ENCODE data around the gene ZC3H14. TPM values are rescaled to one million over a fixed set of nuclear protein-coding genes. Genes with fewer than 3 reads are reported as not detected.

The ZC3H14 gene
- total RNA-seq, 1 donor from 2014 or later = 59.6 TPM

DNA sequence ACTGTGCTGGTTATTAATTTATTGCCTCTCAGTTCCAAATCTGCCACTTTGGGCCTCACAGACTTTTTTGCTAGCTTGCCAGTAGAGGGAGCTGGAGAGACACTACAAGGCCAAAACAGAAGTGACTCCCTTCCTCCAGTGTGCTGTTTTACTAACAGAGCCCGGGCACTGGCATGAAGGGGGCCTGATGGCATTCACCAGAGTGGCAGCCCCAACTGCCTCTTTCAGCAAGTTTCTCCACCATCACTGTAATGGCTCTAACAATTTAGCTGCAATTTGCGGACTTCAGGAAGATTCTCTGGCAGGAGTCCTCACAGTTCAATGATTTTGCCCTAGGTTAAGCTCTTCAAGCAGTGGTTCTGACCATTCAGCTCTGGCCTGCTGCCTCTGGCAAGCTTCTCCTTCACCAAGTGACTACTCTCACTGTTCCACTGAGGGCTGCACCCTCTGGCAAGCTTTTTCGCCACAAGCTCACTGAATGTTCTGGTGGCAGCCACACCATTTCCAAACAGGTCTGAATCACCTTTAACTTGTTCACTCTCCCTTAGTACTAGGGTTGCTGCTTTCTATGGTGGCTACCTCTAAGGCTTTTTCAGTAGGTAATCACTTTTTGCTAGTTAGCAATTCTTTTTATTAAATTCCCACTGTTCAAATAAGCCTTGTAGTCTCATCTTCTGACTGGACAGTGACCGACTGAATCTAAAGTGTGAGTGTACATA, 104.9 kb downstream of the ZC3H14 start:
- TF ChIP-seq, protein P1, sequence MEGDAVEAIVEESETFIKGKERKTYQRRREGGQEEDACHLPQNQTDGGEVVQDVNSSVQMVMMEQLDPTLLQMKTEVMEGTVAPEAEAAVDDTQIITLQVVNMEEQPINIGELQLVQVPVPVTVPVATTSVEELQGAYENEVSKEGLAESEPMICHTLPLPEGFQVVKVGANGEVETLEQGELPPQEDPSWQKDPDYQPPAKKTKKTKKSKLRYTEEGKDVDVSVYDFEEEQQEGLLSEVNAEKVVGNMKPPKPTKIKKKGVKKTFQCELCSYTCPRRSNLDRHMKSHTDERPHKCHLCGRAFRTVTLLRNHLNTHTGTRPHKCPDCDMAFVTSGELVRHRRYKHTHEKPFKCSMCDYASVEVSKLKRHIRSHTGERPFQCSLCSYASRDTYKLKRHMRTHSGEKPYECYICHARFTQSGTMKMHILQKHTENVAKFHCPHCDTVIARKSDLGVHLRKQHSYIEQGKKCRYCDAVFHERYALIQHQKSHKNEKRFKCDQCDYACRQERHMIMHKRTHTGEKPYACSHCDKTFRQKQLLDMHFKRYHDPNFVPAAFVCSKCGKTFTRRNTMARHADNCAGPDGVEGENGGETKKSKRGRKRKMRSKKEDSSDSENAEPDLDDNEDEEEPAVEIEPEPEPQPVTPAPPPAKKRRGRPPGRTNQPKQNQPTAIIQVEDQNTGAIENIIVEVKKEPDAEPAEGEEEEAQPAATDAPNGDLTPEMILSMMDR (IDR thresholded peaks at IDR 0.05; ENCODE audit: partially characterized antibody, unreplicated experiment) = peak; percentile 80
- DNase-seq = peak; percentile 32
- H3K27ac Mint-ChIP-seq (ENCODE audit: unreplicated experiment) = peak overlapping the region; percentile 34
- peak overlapping the region; percentile 17 for H3K4me3 Mint-ChIP-seq (ENCODE audit: unreplicated experiment)
- peaks cover 6% of the 10 kb centered on the region for H3K4me1 Mint-ChIP-seq (ENCODE audit: low read depth, unreplicated experiment)
- peaks cover 18% of the 10 kb centered on the region for H3K36me3 Mint-ChIP-seq (ENCODE audit: unreplicated experiment)
- H3K27me3 Mint-ChIP-seq (ENCODE audit: unreplicated experiment) = peaks cover 2% of the 10 kb centered on the region
- no peaks in the 10 kb centered on the region for H3K9me3 Mint-ChIP-seq (ENCODE audit: unreplicated experiment)

GRCh38 chr14:88668448-88669116, 105.7 kb downstream of the ZC3H14 start:
- TF ChIP-seq, protein P1 (IDR thresholded peaks at IDR 0.05; ENCODE audit: partially characterized antibody, unreplicated experiment) = no peak
- Mint-ChIP-seq H3K27me3 (ENCODE audit: unreplicated experiment) (peaks cover 2% of the 10 kb centered on the region), H3K9me3 (ENCODE audit: unreplicated experiment) (no peaks in the 10 kb centered on the region), H3K27ac (ENCODE audit: unreplicated experiment) (no peak overlapping the region), H3K4me1 (ENCODE audit: low read depth, unreplicated experiment) (peaks cover 6% of the 10 kb centered on the region), H3K36me3 (ENCODE audit: unreplicated experiment) (peaks cover 18% of the 10 kb centered on the region), H3K4me3 (ENCODE audit: unreplicated experiment) (peak overlapping the region; percentile 17)
- DNase-seq = no peak

DNA sequence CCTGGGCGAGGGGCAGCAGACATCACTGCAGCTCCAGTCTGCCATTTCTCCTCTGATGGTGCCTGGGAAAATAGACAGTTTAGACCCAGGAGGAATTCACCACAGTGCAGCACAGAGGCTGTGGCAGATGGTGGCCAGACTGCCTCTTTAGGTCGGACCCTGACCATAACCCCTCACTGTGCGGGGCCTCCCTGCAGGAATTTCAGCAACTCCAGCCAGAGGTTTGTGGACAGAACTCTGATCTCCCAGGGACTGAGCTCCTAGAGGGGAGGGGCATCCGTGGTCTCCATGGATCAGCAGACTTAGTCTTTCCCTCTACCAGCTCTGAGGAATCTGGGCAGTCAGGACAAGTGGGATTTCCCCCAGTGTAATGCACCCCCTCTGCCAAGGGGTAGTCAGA, 106.5 kb downstream of the ZC3H14 start:
- H3K9me3 Mint-ChIP-seq (ENCODE audit: unreplicated experiment) = no peaks in the 10 kb centered on the region
- peaks cover 21% of the 10 kb centered on the region for H3K36me3 Mint-ChIP-seq (ENCODE audit: unreplicated experiment)
- peak; percentile 40 for DNase-seq
- TF ChIP-seq, protein P1 (IDR thresholded peaks at IDR 0.05; ENCODE audit: partially characterized antibody, unreplicated experiment) = no peak
- peaks cover 2% of the 10 kb centered on the region for H3K27me3 Mint-ChIP-seq (ENCODE audit: unreplicated experiment)
- no peak overlapping the region for H3K4me3 Mint-ChIP-seq (ENCODE audit: unreplicated experiment)
- H3K4me1 Mint-ChIP-seq (ENCODE audit: low read depth, unreplicated experiment) = peaks cover 6% of the 10 kb centered on the region
- H3K27ac Mint-ChIP-seq (ENCODE audit: unreplicated experiment) = no peak overlapping the region

Other genes with a start within 250 kb of the ZC3H14 start
- 2.8 TPM for gene KCNK10, start 239.8 kb upstream of the ZC3H14 start, total RNA-seq (ENCODE audit: unreplicated experiment)
- 17.6 TPM for gene SPATA7, start 177.4 kb upstream of the ZC3H14 start, total RNA-seq (ENCODE audit: unreplicated experiment)
- 63.0 TPM for gene PTPN21, start 8.0 kb upstream of the ZC3H14 start, total RNA-seq (ENCODE audit: unreplicated experiment)
- 2.1 TPM for gene EML5, start 229.9 kb downstream of the ZC3H14 start, total RNA-seq (ENCODE audit: unreplicated experiment)

Data from glutamatergic neuron (in vitro differentiated cells).